Esophagus squamous epithelium (tissue), 4 donors: ENCODE data around the gene TRIM37.

Experiments
- POLR2A ChIP-seq, 4 donors: fragments of 450-650 bp; IDR thresholded peaks; one replicate each; pipeline ENCODE4 v1.6.1; 2017; ENCODE audit warnings: antibody characterized with exemption in 4 of 4, mild to moderate bottlenecking in 4 of 4, moderate library complexity in 3 of 4
- TF ChIP-seq, protein P1 (sequence below), 6 experiments: fragments of 450-650 bp in 4 of 6; fragments of 200-600 bp in 2 of 6; sonication (generic) in 2 of 6; IDR thresholded peaks; one replicate each; pipeline ENCODE4 v1.5.1; 2016 to 2019; ENCODE audit warnings: antibody characterized with exemption in 6 of 6, mild to moderate bottlenecking in 4 of 6, moderate library complexity in 4 of 6

- TF ChIP-seq, protein P1, sequence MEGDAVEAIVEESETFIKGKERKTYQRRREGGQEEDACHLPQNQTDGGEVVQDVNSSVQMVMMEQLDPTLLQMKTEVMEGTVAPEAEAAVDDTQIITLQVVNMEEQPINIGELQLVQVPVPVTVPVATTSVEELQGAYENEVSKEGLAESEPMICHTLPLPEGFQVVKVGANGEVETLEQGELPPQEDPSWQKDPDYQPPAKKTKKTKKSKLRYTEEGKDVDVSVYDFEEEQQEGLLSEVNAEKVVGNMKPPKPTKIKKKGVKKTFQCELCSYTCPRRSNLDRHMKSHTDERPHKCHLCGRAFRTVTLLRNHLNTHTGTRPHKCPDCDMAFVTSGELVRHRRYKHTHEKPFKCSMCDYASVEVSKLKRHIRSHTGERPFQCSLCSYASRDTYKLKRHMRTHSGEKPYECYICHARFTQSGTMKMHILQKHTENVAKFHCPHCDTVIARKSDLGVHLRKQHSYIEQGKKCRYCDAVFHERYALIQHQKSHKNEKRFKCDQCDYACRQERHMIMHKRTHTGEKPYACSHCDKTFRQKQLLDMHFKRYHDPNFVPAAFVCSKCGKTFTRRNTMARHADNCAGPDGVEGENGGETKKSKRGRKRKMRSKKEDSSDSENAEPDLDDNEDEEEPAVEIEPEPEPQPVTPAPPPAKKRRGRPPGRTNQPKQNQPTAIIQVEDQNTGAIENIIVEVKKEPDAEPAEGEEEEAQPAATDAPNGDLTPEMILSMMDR (IDR thresholded peaks at IDR 0.05), result no peak
- no peak for TF ChIP-seq POLR2A (IDR thresholded peaks at IDR 0.05)
Observed at GRCh38 chr17:59002126-59002525, 104.6 kb downstream of the TRIM37 start.
